GM18951 (cell line): ENCODE results near the gene URM1.
"Not testable (repeated sequence)": the region's sequence is repeated elsewhere in the genome, so short reads cannot be mapped to it uniquely, and the experiment has no call there.

ENCODE experiments used
- POLR2A ChIP-seq: IDR thresholded peaks from 4 replicates; pipeline ENCODE4 v1.6.1; 2011; ENCODE audit warnings: mild to moderate bottlenecking; ENCODE audit not compliant: insufficient read length, insufficient read depth; ENCODE audit errors: extremely low read depth
- in situ Hi-C: fragments of 300-500 bp; cut with MboI; formaldehyde crosslinking; loops from one replicate; pipeline ENCODE4 v1.12.0; 2022; ENCODE audit warnings: low sequenced_read_pairs, mixed read lengths, inconsistent platforms; ENCODE audit not compliant: unreplicated experiment

Gene URM1

DNA sequence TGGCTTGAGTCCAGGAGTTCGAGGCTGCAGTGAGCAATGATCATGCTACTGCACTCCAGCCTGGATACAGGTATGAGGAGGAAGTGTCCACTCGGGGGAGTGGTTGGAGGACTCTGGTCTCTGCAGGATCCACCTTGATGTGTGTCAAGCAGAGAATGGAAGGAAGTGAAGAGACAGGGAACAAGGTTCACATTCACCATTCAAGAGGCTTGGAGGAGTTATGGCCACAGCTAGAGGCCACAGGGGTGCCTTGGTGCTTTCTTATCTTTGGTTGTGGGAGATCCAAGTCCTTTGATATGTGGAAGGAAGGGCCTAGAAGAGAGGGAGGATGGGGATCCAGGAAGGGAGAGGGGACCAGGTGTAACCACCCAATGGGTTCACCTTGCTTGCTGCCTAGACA lies 44.1 kb downstream of the URM1 start:
- in situ Hi-C loops = no loop called here
- TF ChIP-seq POLR2A = no peak

DNA sequence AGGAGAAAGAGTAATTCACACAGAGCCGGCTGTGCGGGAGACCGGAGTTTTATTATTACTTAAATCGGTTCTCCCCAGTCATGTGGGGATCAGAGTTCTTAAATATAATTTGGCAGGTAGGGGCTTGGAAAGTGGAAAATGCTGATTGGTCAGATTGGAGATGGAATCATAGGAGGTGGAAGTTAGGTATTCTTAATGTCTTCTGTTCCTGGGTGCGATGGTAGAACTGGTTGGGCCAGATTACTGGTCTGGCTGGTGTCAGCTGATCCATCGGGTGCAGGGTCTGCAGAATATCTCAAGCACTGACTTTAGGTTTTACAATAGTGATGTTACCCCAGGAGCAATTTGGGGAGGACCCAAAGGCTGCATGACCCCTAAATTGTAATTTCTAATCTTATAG lies 44.8 kb downstream of the URM1 start:
- TF ChIP-seq POLR2A = no peak
- in situ Hi-C loops = no loop called here

DNA sequence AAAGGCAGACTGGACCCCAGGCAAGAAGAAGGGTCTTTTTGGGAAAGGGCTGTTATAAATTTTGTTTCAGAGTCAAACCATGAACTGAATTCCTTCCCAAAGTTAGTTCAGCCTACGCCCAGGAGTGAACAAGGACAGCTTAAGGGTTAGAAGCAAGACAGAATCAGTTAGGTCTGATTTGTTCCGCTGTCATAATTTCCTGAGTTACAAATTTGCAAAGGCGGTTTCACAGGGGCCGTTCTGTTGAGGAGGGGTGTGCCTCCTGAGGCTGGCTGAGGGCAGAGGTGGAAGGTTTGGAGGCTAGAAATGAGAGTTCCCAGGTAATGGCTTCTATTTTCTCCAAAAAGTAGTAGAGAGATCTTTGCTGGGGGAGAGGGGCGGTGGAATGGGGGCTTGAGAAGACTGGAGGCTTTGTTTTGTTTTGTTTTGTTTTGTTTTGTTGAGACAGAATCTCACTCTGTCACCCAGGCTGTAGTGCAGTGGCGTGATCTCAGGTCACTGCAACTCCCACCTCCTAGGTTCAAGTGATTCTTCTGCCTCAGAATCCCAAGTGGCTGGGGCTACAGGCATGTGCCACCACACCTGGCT lies 45.4 kb downstream of the URM1 start:
- in situ Hi-C loops = no loop called here
- no peak for TF ChIP-seq POLR2A

DNA sequence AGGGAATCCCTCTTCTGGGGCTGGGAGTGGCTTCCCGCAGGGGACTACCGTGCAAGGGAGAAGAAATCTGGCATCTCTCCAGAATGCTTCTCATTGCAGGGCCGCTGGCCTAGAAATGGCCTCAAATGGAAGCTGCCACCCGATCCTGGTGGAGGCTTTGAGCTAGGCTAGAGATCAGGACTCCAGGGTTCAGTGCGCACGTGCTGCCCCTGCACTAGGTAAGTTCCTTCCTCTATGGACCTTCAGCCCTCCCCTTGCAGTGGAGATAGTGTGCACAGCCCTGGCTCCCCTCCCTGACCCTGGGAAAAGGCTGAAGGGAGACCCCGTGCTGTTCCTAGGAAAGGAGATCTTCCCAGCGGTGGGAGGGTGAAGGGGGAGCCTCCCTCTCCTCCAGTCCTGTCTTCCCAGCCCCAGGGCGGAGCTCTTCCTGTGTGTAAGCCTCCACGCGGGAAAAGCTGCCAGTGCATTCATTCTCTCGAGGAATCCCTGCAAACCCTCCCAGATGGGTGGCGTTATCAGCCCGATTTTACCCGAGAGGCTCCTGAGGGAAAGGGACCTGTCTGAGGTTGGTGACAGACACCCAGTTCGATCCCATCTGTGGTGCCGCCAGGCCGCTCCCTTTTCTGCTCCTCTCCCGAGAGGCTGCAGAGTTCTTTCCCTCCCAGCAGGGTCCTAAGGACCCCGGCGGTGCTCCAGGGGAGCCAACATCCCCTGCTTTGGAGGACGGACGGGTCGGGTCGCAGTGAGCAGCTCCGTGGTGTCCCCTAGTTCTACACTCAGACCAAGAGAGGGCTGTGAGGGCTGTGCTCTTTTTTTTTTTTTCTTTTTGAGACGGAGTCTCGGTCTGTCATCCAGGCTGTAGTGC lies 48.1 kb downstream of the URM1 start:
- TF ChIP-seq POLR2A = no peak
- in situ Hi-C loops = no loop called here

DNA sequence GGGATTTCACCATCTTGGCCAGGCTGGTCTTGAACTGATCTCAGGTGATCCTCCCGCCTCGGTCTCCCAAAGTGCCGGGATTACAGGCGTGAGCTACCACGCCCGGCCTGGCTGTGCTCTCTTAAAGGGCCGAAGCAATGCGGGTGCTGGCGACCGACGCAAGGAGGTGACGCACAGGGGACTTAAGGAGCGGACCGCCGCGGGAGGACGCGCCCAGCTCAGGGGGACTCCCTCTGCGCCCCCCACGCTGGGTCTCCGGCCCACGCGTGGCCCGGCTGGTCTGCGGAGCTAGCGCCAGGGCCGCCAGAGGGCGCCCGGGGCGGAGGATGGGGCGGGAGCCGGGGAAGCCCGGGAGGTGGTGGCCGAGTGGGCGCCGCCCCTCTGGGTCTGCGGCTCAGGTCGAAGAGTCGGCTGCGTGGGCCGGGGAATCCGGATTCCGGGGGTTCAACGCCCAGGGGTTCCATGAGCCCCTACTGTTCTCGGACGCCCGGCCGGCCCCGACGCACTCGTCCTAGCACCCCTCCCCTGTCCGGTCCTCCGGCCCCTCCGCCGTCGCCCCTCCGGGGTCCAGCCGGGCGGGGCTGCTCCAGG lies 49.0 kb downstream of the URM1 start:
- in situ Hi-C loops = no loop called here
- TF ChIP-seq POLR2A = no peak

DNA sequence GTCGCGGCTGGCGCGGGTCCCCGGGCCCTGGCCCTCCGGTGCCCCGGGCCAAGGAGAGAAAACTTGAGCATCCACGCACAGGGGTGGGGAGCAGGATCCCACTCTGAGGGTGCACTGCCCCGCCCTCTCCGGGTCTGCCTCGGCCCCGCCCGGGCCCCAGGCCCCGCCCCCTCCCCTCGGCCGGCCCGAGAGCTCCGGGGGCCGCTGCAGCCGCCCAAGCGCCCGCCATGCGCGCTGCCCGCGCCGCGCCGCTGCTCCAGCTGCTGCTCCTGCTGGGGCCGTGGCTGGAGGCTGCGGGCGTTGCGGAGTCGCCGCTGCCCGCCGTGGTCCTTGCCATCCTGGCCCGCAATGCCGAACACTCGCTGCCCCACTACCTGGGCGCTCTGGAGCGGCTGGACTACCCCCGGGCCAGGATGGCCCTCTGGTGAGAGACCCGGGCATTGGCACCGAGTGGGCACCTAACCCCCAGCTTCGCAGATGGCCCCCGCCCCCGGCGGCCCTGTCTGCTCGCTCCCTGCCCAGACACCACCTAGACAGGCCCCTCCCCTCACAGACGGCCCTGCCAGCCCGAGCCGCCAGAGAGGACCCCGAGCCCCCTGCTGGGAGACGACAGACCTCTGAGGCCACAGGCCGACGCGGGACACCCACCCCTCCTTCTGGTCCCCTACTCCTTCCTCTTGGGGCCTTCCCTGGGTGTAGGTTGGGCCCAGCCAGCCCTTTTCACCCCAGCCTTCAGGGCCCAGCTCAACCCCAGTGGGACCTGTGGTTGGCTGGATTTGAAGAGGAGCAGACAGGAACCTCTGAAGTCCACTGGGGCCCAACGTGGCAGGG lies 49.7 kb downstream of the URM1 start, which contains the start of gene CERCAM:
TSS of gene CERCAM (plus strand) at position 207 of the 831 bp plus-strand sequence. CDS start at position 228, 21 bp downstream.
- in situ Hi-C loops = no loop called here
- peak; percentile 41 for TF ChIP-seq POLR2A

DNA sequence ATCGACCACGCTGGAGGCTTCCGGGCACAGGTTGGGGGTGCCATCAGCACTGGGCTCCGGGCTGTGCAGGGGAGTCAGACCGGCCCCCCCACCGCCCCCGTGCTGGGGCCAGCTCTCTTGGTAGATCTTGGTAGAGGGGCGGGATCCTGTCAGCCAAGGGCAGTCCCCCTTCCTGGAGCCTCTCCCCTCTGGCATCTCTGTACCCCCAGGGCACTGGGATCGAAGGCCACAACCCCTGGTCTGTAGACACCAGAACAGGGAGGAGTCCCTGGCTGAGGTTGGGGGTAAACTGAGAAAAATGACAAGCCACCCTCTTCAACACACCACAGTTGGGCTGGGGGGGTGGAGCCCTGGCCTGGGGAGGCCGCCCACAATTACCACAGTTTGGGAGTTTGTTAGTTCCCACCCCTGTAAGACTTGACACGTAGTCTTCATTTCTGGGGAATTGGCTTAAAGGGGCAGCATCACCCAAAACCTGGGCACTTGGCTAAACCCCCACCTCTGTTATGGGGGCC lies 50.4 kb downstream of the URM1 start:
- in situ Hi-C loops = no loop called here

DNA sequence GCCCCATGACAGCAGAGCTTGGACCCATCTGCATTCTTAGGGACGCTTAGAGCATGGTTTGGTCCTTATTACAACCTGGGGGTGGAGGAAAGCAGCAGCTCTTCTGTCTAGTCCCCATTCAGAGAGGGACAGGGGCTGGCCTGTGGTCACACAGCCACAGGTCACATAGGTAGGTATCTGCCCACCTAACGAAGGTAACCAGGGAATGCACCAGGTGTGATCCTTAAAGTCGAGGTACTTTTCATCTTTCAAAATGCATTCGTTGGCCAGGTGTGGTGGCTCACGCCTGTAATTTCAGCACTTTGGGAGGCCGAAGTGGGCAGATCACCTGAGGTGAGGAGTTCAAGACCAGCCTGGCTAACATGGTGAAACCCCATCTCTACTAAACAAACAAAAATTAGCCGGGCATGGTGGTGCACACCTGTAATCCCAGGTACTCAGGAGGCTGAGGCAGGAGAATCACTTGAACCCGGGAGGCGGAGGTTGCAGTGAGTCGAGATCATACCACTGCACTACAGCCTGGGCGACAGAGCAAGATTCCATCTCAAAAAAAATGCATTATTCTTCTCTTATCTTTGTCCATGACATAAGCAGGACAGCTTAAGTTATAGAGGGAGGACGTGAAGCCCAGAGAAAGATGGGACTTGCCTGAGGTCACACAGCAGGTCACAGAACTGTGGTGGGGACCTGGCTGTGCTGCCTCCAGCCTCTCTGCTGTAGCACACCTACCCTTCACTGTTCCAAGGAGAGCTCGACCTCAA lies 51.0 kb downstream of the URM1 start:
- in situ Hi-C loops = not testable (repeated sequence)

More for the DNA sequence above, 50.4 kb downstream of the URM1 start:
- TF ChIP-seq POLR2A = no peak

DNA sequence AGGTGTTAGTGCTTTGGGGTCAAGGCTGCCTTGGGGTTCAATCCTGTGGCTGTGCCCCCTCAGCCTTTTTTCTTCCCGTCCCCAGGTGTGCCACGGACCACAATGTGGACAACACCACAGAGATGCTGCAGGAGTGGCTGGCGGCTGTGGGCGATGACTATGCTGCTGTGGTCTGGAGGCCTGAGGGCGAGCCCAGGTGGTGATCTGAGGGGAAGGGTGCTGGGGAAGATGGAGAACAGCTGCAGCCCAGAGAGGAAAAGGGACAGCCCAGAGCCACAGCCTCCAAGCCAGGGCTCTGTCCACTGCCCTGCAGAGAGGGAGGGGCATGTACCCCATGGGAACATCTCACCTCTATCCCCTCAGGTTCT lies 51.6 kb downstream of the URM1 start:
- in situ Hi-C loops = no loop called here
- TF ChIP-seq POLR2A = no peak

DNA sequence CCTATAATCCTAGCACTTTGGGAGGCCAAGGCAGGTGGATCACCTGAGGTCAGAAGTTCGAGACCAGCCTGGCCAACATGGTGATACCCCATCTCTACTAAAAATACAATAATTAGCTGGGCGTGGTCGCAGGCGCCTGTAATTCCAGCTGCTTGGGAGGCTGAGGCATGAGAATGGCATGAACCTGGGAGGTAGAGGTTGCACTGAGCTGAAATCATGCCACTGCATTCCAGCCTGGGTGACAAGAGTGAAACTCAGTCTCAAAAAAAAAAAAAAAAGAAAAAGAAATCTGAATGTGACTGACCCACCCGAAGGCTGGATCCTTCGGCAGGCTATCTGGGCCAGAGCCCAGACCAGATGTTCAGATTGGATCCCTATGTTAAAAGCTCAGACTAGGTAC lies 52.2 kb downstream of the URM1 start:
- in situ Hi-C loops = not testable (repeated sequence)

DNA sequence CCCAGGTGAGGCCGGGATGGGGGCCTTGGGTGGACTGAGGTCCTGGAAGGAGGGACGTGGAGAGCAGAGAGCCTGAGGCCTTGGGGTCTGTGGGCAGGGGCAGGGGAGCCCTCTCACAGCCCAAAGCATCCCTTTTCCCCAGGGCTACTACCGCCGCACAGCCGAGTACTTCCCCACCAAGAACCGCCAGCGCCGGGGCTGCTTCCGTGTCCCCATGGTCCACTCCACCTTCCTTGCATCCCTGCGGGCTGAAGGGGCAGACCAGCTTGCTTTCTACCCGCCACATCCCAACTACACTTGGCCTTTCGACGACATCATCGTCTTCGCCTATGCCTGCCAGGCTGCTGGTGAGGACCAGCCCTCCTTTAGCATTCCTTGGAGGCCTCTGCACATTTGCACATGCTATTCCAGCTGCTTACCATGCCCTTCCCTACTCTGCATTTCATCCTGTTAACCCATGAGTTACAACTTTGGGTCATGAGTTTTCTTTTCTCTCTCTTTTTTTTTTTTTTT lies 53.1 kb downstream of the URM1 start:
- in situ Hi-C loops = no loop called here
- TF ChIP-seq POLR2A = no peak
